ENCODE measurements around the gene MFSD1.

The MFSD1 gene

DNA sequence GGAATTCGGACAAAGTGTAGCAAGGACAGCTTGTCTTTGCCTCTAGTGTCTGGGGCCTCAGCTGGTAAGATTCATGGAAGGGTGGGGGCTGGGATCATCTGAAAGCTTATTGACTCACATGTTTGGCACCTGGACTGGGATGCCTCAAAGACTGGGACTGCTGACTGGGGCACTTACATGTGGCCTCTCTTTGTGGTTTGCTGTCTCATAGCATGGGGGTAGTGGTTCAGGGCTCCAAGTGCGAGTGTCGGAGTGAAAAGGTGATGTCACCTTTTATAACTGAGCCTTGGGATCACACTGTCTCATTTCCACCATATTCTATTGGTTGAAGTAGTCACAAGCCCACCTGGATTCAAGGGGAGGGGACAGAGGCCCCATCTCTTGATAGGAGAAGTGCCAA is 6.8 kb downstream of the MFSD1 start:
- Histone ChIP-seq H3K4me1 (ENCODE audit: insufficient read depth, low read length, poor library complexity, severe bottlenecking) (peaks cover 42% of the 10 kb centered on the region), H3K4me2 (ENCODE audit: low read depth, low read length, poor library complexity, severe bottlenecking) (peak overlapping the region; percentile 79), H3F3A (ENCODE audit: low read depth) (0 out of 2 replicates have a peak, but pooled peaks cover 2% of the 10 kb centered on the region), H3K9me2 (replicated peaks; ENCODE audit: low read depth, low read length) (no peaks in the 10 kb centered on the region), H3K36me3 (ENCODE audit: insufficient read depth, low read length) (no peaks in the 10 kb centered on the region), H3K9me3 (ENCODE audit: insufficient read depth, low read depth, low read length) (no peaks in the 10 kb centered on the region), H3K79me2 (ENCODE audit: insufficient read depth, low read length) (no peaks in the 10 kb centered on the region), H2AFZ (ENCODE audit: low read length) (0 out of 2 replicates have a peak overlapping the region, but pooled peaks have one; percentile 68), H3K9ac (ENCODE audit: low read depth, low read length, poor library complexity, severe bottlenecking) (peak overlapping the region; percentile 48), H4K20me1 (ENCODE audit: insufficient read depth, low read length, poor library complexity, severe bottlenecking) (no peaks in the 10 kb centered on the region), H3K4me3 (ENCODE audit: low read length, poor library complexity, severe bottlenecking) (peak overlapping the region; percentile 66), H3K27me3 (ENCODE audit: insufficient read depth, low read length, poor library complexity, severe bottlenecking) (no peaks in the 10 kb centered on the region)
- no peak for TF ChIP-seq EZH2phosphoT487 (IDR thresholded peaks at IDR 0.05; ENCODE audit: borderline replicate concordance)
- TF ChIP-seq, protein P1, sequence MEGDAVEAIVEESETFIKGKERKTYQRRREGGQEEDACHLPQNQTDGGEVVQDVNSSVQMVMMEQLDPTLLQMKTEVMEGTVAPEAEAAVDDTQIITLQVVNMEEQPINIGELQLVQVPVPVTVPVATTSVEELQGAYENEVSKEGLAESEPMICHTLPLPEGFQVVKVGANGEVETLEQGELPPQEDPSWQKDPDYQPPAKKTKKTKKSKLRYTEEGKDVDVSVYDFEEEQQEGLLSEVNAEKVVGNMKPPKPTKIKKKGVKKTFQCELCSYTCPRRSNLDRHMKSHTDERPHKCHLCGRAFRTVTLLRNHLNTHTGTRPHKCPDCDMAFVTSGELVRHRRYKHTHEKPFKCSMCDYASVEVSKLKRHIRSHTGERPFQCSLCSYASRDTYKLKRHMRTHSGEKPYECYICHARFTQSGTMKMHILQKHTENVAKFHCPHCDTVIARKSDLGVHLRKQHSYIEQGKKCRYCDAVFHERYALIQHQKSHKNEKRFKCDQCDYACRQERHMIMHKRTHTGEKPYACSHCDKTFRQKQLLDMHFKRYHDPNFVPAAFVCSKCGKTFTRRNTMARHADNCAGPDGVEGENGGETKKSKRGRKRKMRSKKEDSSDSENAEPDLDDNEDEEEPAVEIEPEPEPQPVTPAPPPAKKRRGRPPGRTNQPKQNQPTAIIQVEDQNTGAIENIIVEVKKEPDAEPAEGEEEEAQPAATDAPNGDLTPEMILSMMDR (conservative IDR thresholded peaks at IDR 0.05; ENCODE audit: low read length): no peak

DNA sequence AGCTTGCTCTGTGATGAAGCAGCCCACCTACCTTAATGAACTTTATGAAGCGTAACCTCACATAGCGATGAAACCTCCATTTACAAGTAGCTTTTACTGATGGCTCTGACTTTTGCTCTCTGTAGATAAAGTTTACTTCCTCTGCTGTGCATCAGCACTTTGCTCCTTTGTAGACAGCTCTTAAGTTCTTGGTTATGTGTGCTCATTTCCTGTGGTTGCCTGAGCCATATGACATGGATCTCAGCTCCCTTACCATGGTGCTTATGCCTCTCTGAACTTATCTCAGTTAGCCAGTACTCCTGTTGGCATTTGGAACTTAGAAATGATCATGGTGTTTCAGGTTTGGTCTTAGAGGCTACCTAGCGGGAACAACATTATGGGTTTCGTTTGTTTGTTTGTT is 7.8 kb downstream of the MFSD1 start:
- Histone ChIP-seq H3K4me1 (ENCODE audit: insufficient read depth, low read length, poor library complexity, severe bottlenecking) (peaks cover 40% of the 10 kb centered on the region), H4K20me1 (ENCODE audit: insufficient read depth, low read length, poor library complexity, severe bottlenecking) (no peaks in the 10 kb centered on the region), H2AFZ (ENCODE audit: low read length) (peak overlapping the region; percentile 68), H3K79me2 (ENCODE audit: insufficient read depth, low read length) (no peaks in the 10 kb centered on the region), H3K36me3 (ENCODE audit: insufficient read depth, low read length) (no peaks in the 10 kb centered on the region), H3K9ac (ENCODE audit: low read depth, low read length, poor library complexity, severe bottlenecking) (peak overlapping the region; percentile 48), H3K27me3 (ENCODE audit: insufficient read depth, low read length, poor library complexity, severe bottlenecking) (no peaks in the 10 kb centered on the region), H3K9me3 (ENCODE audit: insufficient read depth, low read depth, low read length) (no peaks in the 10 kb centered on the region), H3K9me2 (replicated peaks; ENCODE audit: low read depth, low read length) (no peaks in the 10 kb centered on the region), H3K4me2 (ENCODE audit: low read depth, low read length, poor library complexity, severe bottlenecking) (peak overlapping the region; percentile 79), H3F3A (ENCODE audit: low read depth) (0 out of 2 replicates have a peak, but pooled peaks cover 2% of the 10 kb centered on the region), H3K4me3 (ENCODE audit: low read length, poor library complexity, severe bottlenecking) (peak overlapping the region; percentile 66)
- TF ChIP-seq, protein P1 (conservative IDR thresholded peaks at IDR 0.05; ENCODE audit: low read length): no peak
- TF ChIP-seq EZH2phosphoT487 (IDR thresholded peaks at IDR 0.05; ENCODE audit: borderline replicate concordance): no peak

DNA sequence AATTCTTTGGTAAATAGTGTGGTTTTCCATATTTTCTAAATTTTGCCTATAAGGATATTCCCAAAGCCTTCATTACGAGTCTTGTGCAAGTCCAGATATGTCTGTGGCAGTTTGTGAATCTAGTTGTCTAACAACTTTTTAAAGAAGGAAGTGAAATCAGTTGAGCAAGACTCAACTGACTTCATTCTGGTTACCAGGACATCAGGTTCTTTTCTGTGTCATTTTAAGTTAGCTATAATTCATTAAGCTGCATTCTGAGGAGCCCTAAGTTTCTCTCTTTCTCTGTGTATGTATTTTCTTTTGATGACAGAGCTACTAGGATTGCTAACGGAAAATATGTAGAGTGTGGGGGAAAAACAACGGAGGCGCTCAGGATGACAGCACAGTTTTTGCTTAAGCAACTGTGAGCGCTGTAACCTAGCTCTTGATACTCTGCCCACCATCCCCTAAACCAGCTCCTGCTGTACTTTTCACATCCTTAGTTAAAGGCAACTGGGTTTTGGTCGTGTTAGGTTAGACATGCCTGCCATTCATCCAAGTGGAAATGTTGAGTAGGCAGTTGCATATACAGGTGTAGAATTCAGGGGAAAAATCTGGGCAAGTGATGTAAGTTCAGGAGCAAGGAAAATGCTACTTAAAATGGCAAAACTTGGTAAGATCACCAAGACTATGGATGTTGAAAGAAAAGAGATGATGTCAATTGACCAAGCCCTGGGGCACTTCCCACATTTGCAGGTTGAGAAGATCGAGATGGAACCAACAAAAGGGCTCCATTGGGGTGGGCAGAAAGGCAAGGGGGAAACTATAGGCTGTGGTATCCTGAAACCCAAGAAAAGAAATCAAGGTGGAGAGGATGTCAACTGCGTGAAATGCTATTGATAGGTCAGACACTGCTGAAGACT is 9.2 kb downstream of the MFSD1 start:
- H3K9me2 ChIP-seq (replicated peaks; ENCODE audit: low read depth, low read length): no peaks in the 10 kb centered on the region
- H3K79me2 ChIP-seq (ENCODE audit: insufficient read depth, low read length): no peaks in the 10 kb centered on the region
- no peaks in the 10 kb centered on the region for H3K9me3 ChIP-seq (ENCODE audit: insufficient read depth, low read depth, low read length)
- peaks cover 36% of the 10 kb centered on the region for H3K4me1 ChIP-seq (ENCODE audit: insufficient read depth, low read length, poor library complexity, severe bottlenecking)
- H2AFZ ChIP-seq (ENCODE audit: low read length): no peak overlapping the region
- H3K4me2 ChIP-seq (ENCODE audit: low read depth, low read length, poor library complexity, severe bottlenecking): peak overlapping the region; percentile 79
- H3K27me3 ChIP-seq (ENCODE audit: insufficient read depth, low read length, poor library complexity, severe bottlenecking): no peaks in the 10 kb centered on the region
- TF ChIP-seq, protein P1 (conservative IDR thresholded peaks at IDR 0.05; ENCODE audit: low read length): no peak
- no peak for TF ChIP-seq EZH2phosphoT487 (IDR thresholded peaks at IDR 0.05; ENCODE audit: borderline replicate concordance)
- H3K36me3 ChIP-seq (ENCODE audit: insufficient read depth, low read length): peaks cover 5% of the 10 kb centered on the region; the same call in 1 of the 2 replicates
- H4K20me1 ChIP-seq (ENCODE audit: insufficient read depth, low read length, poor library complexity, severe bottlenecking): no peaks in the 10 kb centered on the region
- H3F3A ChIP-seq (ENCODE audit: low read depth): 0 out of 2 replicates have a peak, but pooled peaks cover 2% of the 10 kb centered on the region
- no peak overlapping the region for H3K9ac ChIP-seq (ENCODE audit: low read depth, low read length, poor library complexity, severe bottlenecking)
- no peak overlapping the region for H3K4me3 ChIP-seq (ENCODE audit: low read length, poor library complexity, severe bottlenecking)

All from Loucy (cell line).